GM19025 (cell line): ENCODE data around the gene RDH16.
"Not testable (repeated sequence)": the region's sequence is repeated elsewhere in the genome, so short reads cannot be mapped to it uniquely, and the experiment has no call there.

Source experiments
- ATAC-seq: cut with Tn5 transposase; IDR thresholded peaks from one replicate; pipeline ENCODE4 v1.9.1; 2021; ENCODE audit warnings: mild to moderate bottlenecking, low read depth, moderate library complexity; ENCODE audit not compliant: unreplicated experiment

RDH16 gene

GRCh38 chr12:56989861-56990610 is 32.6 kb upstream of the RDH16 start:
- no peak for ATAC-seq

GRCh38 chr12:56988207-56988739 is 30.9 kb upstream of the RDH16 start:
- ATAC-seq, result no peak

- no peak for ATAC-seq
Measured at GRCh38 chr12:56987551-56988053, 30.2 kb upstream of the RDH16 start.

- no peak for ATAC-seq
Measured at GRCh38 chr12:56987011-56987410, 29.6 kb upstream of the RDH16 start.

GRCh38 chr12:56985714-56986113 is 28.3 kb upstream of the RDH16 start:
- ATAC-seq, result not testable (repeated sequence)

GRCh38 chr12:56983386-56983785 is 26.0 kb upstream of the RDH16 start:
- ATAC-seq, result no peak

GRCh38 chr12:56982578-56983236 is 25.3 kb upstream of the RDH16 start:
- ATAC-seq, result not testable (repeated sequence)

- ATAC-seq, result no peak
Measured at GRCh38 chr12:56980941-56981530, 23.6 kb upstream of the RDH16 start.

- no peak for ATAC-seq
Measured at GRCh38 chr12:56980268-56980667, 22.9 kb upstream of the RDH16 start.

- no peak for ATAC-seq
Measured at GRCh38 chr12:56979628-56980027, 22.2 kb upstream of the RDH16 start.

GRCh38 chr12:56978397-56979138 is 21.2 kb upstream of the RDH16 start:
- ATAC-seq, result no peak

GRCh38 chr12:56977361-56977760 is 20.0 kb upstream of the RDH16 start:
- not testable (repeated sequence) for ATAC-seq

- not testable (repeated sequence) for ATAC-seq
Measured at GRCh38 chr12:56974224-56974623, 16.8 kb upstream of the RDH16 start.

- not testable (repeated sequence) for ATAC-seq
Measured at GRCh38 chr12:56968910-56969309, 11.5 kb upstream of the RDH16 start.

- ATAC-seq, result not testable (repeated sequence)
Measured at GRCh38 chr12:56965997-56966642, 8.7 kb upstream of the RDH16 start.

GRCh38 chr12:56965124-56965523 is 7.7 kb upstream of the RDH16 start:
- not testable (repeated sequence) for ATAC-seq

- not testable (repeated sequence) for ATAC-seq
Measured at GRCh38 chr12:56963557-56963956, 6.1 kb upstream of the RDH16 start.

- ATAC-seq, result not testable (repeated sequence)
Measured at GRCh38 chr12:56962247-56962646, 4.8 kb upstream of the RDH16 start.

GRCh38 chr12:56958422-56958821 is 1.0 kb upstream of the RDH16 start:
- no peak for ATAC-seq
